Suprapubic skin (tissue), 4 donors: Measurements from ENCODE around the gene SAMD4A. TPM values are rescaled to one million over a fixed set of nuclear protein-coding genes. Genes with fewer than 3 reads are reported as not detected.

ENCODE experiments used
- DNase-seq, 2 donors: peaks; one replicate each; pipeline ENCODE4 v3.0.0-alpha.2; 2019; ENCODE audit warnings: low spot score in 2 of 2
- H3K27ac ChIP-seq: fragments of 200-600 bp; sonication (generic); one replicate; pipeline ENCODE4 v1.5.1; 2019
- H3K27me3 ChIP-seq: fragments of 200-600 bp; sonication (generic); one replicate; pipeline ENCODE4 v1.5.1; 2019
- H3K36me3 ChIP-seq: fragments of 200-600 bp; sonication (generic); one replicate; pipeline ENCODE4 v1.5.1; 2019
- H3K4me1 ChIP-seq: fragments of 200-600 bp; sonication (generic); one replicate; pipeline ENCODE4 v1.5.1; 2019
- H3K4me3 ChIP-seq: fragments of 200-600 bp; sonication (generic); one replicate; pipeline ENCODE4 v1.5.1; 2019; ENCODE audit warnings: mild to moderate bottlenecking
- H3K9me3 ChIP-seq: fragments of 200-600 bp; sonication (generic); one replicate; pipeline ENCODE4 v1.5.1; 2019
- EP300 ChIP-seq: sonication (generic); formaldehyde crosslinking; IDR thresholded peaks from one replicate; pipeline ENCODE4 v1.6.1; 2017; ENCODE audit warnings: antibody characterized with exemption
- POLR2A ChIP-seq, 2 donors: fragments of 450-650 bp; IDR thresholded peaks; one replicate each; pipeline ENCODE4 v1.6.1; 2017; ENCODE audit warnings: antibody characterized with exemption in 2 of 2, mild to moderate bottlenecking in 2 of 2, moderate library complexity in 2 of 2
- POLR2AphosphoS5 ChIP-seq, 3 donors: sonication (generic); formaldehyde crosslinking; IDR thresholded peaks; one replicate each; pipeline ENCODE4 v1.6.1; 2017; ENCODE audit warnings: antibody characterized with exemption in 3 of 3
- WGBS: methylation state at CpG from one replicate; pipeline ENCODE4 v1.1.5; 2018; 5-methylcytosine and 5-hydroxymethylcytosine counted together
- total RNA-seq, 4 donors: library from RNA; depleted of rRNA; stranded (reverse); fragments of >200 nt; gene quantifications; one replicate each; pipeline ENCODE4 v1.1.0, GENCODE V29; 2016
- TF ChIP-seq, protein P1 (sequence below), 2 donors: fragments of 200-600 bp in 1 of 2; fragments of 450-650 bp in 1 of 2; sonication (generic) in 1 of 2; IDR thresholded peaks; one replicate each; pipeline ENCODE4 v1.5.1; 2016 to 2019; ENCODE audit warnings: antibody characterized with exemption in 2 of 2, mild to moderate bottlenecking in 1 of 2, moderate library complexity in 1 of 2

SAMD4A gene
- total RNA-seq, 4 donors from 2014 or later: 7.7 to 26.6 (median 9.7) TPM

GRCh38 chr14:54742492-54743350 lies 175.8 kb downstream of the SAMD4A start:
- Histone ChIP-seq H3K36me3 (no peaks in the 10 kb centered on the region), H3K27me3 (no peaks in the 10 kb centered on the region), H3K4me1 (peaks cover 9% of the 10 kb centered on the region), H3K4me3 (no peak overlapping the region), H3K9me3 (no peaks in the 10 kb centered on the region), H3K27ac (no peak overlapping the region)
- TF ChIP-seq EP300 (no peak), POLR2AphosphoS5 (IDR thresholded peaks at IDR 0.05) (no peak), POLR2A (IDR thresholded peaks at IDR 0.05) (no peak)
- TF ChIP-seq, protein P1, sequence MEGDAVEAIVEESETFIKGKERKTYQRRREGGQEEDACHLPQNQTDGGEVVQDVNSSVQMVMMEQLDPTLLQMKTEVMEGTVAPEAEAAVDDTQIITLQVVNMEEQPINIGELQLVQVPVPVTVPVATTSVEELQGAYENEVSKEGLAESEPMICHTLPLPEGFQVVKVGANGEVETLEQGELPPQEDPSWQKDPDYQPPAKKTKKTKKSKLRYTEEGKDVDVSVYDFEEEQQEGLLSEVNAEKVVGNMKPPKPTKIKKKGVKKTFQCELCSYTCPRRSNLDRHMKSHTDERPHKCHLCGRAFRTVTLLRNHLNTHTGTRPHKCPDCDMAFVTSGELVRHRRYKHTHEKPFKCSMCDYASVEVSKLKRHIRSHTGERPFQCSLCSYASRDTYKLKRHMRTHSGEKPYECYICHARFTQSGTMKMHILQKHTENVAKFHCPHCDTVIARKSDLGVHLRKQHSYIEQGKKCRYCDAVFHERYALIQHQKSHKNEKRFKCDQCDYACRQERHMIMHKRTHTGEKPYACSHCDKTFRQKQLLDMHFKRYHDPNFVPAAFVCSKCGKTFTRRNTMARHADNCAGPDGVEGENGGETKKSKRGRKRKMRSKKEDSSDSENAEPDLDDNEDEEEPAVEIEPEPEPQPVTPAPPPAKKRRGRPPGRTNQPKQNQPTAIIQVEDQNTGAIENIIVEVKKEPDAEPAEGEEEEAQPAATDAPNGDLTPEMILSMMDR (IDR thresholded peaks at IDR 0.05): no peak
- no peak for DNase-seq
- 93% methylated on average over 5 of the region's 5 CpGs for WGBS

DNA sequence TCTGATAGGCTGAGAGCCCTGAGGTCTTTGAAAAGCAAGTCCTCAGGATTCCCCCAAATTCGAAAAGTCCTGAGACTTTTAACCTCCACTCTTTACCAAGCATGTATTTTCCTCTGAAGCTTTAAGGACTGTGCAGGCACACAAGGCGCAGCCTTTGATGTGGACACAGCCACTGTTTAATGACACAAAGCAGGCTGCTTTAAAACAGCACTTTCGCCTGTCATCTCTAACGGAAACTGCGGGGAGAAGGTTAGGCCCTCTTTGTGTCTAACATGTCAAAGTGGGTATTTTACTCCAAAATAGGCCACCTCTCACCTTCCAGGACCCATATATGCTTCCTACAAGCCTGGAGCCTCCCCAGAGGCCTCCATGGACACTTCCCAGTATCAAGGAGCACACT lies 176.5 kb downstream of the SAMD4A start:
- H3K4me1 ChIP-seq: peaks cover 2% of the 10 kb centered on the region
- DNase-seq: no peak
- H3K4me3 ChIP-seq: no peak overlapping the region
- no peaks in the 10 kb centered on the region for H3K9me3 ChIP-seq
- no peak overlapping the region for H3K27ac ChIP-seq
- WGBS: 93% methylated on average over 5 of the region's 5 CpGs
- no peaks in the 10 kb centered on the region for H3K36me3 ChIP-seq
- H3K27me3 ChIP-seq: no peaks in the 10 kb centered on the region
- TF ChIP-seq POLR2AphosphoS5 (IDR thresholded peaks at IDR 0.05) (no peak), POLR2A (IDR thresholded peaks at IDR 0.05) (no peak), EP300 (no peak)
- TF ChIP-seq, protein P1 (IDR thresholded peaks at IDR 0.05): no peak

DNA sequence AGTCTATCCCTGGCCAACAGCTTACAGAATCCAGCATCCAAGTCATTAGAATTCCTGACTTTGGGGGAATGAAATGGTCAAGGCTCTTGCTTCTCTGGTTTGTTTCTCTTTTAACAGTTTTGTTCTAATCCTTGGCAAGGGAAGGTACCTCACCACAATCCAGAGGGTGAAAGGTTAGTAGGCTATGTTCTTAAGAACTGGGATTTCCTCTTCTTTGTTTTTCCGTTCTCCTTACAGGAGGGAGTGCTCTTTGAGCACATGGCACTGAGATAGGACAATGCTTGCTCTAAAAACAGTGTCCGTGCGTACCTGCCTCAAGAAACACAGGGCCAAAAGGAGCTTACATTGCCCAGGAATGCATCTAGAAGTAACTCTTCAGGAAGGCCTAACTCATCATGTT lies 179.1 kb downstream of the SAMD4A start:
- TF ChIP-seq, protein P1 (IDR thresholded peaks at IDR 0.05): no peak
- TF ChIP-seq POLR2A (IDR thresholded peaks at IDR 0.05) (no peak), POLR2AphosphoS5 (IDR thresholded peaks at IDR 0.05) (no peak), EP300 (no peak)
- Histone ChIP-seq H3K4me3 (no peak overlapping the region), H3K27me3 (no peaks in the 10 kb centered on the region), H3K36me3 (no peaks in the 10 kb centered on the region), H3K4me1 (no peaks in the 10 kb centered on the region), H3K9me3 (no peaks in the 10 kb centered on the region), H3K27ac (no peak overlapping the region)
- 81% methylated on average over 3 of the region's 3 CpGs for WGBS
- DNase-seq: no peak

GRCh38 chr14:54747616-54748015 lies 180.7 kb downstream of the SAMD4A start:
- Histone ChIP-seq H3K27ac (no peak overlapping the region), H3K4me3 (no peak overlapping the region), H3K27me3 (no peaks in the 10 kb centered on the region), H3K4me1 (no peaks in the 10 kb centered on the region), H3K36me3 (peaks cover 5% of the 10 kb centered on the region), H3K9me3 (no peaks in the 10 kb centered on the region)
- TF ChIP-seq EP300 (no peak), POLR2AphosphoS5 (IDR thresholded peaks at IDR 0.05) (no peak), POLR2A (IDR thresholded peaks at IDR 0.05) (no peak)
- TF ChIP-seq, protein P1 (IDR thresholded peaks at IDR 0.05): no peak
- WGBS: 79% methylated on average over 1 of the region's 1 CpG
- DNase-seq: no peak

DNA sequence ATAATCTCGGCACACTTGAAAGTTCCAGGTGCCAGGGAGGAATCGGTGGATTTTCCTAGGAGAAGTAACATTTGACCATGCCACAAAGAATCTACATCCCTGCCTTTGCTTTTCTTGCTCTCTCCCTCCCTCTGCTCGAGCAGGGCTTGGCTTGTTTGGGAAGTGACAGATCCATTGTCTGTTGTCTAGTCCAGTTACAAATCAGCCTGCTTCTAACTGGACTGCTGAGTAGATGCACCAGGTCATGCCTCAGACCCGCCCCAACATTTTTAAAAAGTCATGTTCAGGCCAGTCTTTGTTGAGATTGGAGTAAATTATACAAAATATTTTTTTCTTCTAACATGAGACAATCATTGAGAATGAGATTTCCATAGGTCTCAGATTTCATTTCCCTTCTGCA lies 182.3 kb downstream of the SAMD4A start:
- H3K27me3 ChIP-seq: no peaks in the 10 kb centered on the region
- TF ChIP-seq, protein P1 (IDR thresholded peaks at IDR 0.05): no peak
- no peak for TF ChIP-seq POLR2A (IDR thresholded peaks at IDR 0.05)
- no peak for TF ChIP-seq POLR2AphosphoS5 (IDR thresholded peaks at IDR 0.05)
- no peak for TF ChIP-seq EP300
- H3K9me3 ChIP-seq: no peaks in the 10 kb centered on the region
- no peak overlapping the region for H3K27ac ChIP-seq
- 89% methylated on average over 4 of the region's 4 CpGs for WGBS
- H3K36me3 ChIP-seq: peaks cover 5% of the 10 kb centered on the region
- DNase-seq: no peak
- no peaks in the 10 kb centered on the region for H3K4me1 ChIP-seq
- H3K4me3 ChIP-seq: no peak overlapping the region
